Neutrophil (primary cell): ENCODE results near the gene ADAM30.
A peak's percentile ranks its signal among the peaks of the same experiment; 100 is the strongest.

Experiments used
- H3K27ac ChIP-seq: fragments of 200-600 bp; sonication (generic); 2 replicates; pipeline ENCODE4 v1.5.1; 2016; ENCODE audit warnings: mild to moderate bottlenecking, moderate library complexity
- H3K27me3 ChIP-seq: fragments of 200-600 bp; sonication (generic); 2 replicates; pipeline ENCODE4 v1.6.0; 2016; ENCODE audit warnings: mild to moderate bottlenecking
- H3K36me3 ChIP-seq: fragments of 200-600 bp; sonication (generic); 2 replicates; pipeline ENCODE4 v1.5.1; 2017
- H3K4me1 ChIP-seq, 2 experiments: fragments of 200-600 bp in 1 of 2; sonication (generic) in 1 of 2; 1 replicate in 1 of 2; 2 replicates in 1 of 2; pipeline versions ENCODE4 v1.5.1 to v1.6.1; 2013 to 2016; ENCODE audit warnings: low read depth in 1 of 2, low read length in 1 of 2, mild to moderate bottlenecking in 1 of 2, moderate library complexity in 1 of 2; ENCODE audit not compliant: control insufficient read depth in 1 of 2, insufficient read depth in 1 of 2
- H3K4me3 ChIP-seq, 2 experiments: fragments of 200-600 bp in 1 of 2; sonication (generic) in 1 of 2; 1 replicate in 1 of 2; 2 replicates in 1 of 2; pipeline ENCODE4 v1.5.1; 2013 to 2016; ENCODE audit warnings: low read depth in 1 of 2, low read length in 1 of 2, mild to moderate bottlenecking in 1 of 2, moderate library complexity in 1 of 2
- H3K9me3 ChIP-seq: fragments of 200-600 bp; sonication (generic); 2 replicates; pipeline ENCODE4 v1.5.1; 2016
- TF ChIP-seq, protein P1 (sequence below): fragments of 200-600 bp; sonication (generic); IDR thresholded peaks from 2 replicates; pipeline ENCODE4 v1.5.1; 2016; ENCODE audit warnings: antibody characterized with exemption

The ADAM30 gene

DNA sequence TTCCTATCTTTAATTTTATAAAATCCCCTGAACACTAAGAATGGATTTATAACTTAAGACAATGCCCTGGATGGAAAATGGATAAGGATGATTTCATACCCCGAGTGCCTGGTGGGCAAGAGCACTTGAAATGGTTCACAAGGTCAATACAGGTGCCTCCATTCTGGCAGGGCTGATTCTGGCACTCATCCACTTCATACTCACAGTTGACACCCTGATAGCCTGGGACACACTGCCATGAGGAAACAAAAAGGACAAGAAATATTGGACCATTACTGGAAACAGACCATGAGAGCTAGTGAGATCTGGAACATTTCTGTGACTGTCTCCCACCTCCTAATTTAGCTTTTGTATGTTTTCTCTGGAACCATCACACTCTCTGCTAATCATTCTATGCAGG lies 39.1 kb upstream of the ADAM30 start:
- Histone ChIP-seq H3K4me3 (no peak overlapping the region), H3K4me1 (no peaks in the 10 kb centered on the region), H3K36me3 (peaks cover 90% of the 10 kb centered on the region)

GRCh38 chr1:119933397-119933796 lies 37.1 kb upstream of the ADAM30 start:
- Histone ChIP-seq H3K9me3 (no peaks in the 10 kb centered on the region), H3K27ac (peak overlapping the region; percentile 44), H3K27me3 (no peaks in the 10 kb centered on the region), H3K4me3 (no peak overlapping the region), H3K4me1 (peaks cover 0 to 5% of the 10 kb centered on the region in 2 experiments), H3K36me3 (peaks cover 90% of the 10 kb centered on the region)
- TF ChIP-seq, protein P1, sequence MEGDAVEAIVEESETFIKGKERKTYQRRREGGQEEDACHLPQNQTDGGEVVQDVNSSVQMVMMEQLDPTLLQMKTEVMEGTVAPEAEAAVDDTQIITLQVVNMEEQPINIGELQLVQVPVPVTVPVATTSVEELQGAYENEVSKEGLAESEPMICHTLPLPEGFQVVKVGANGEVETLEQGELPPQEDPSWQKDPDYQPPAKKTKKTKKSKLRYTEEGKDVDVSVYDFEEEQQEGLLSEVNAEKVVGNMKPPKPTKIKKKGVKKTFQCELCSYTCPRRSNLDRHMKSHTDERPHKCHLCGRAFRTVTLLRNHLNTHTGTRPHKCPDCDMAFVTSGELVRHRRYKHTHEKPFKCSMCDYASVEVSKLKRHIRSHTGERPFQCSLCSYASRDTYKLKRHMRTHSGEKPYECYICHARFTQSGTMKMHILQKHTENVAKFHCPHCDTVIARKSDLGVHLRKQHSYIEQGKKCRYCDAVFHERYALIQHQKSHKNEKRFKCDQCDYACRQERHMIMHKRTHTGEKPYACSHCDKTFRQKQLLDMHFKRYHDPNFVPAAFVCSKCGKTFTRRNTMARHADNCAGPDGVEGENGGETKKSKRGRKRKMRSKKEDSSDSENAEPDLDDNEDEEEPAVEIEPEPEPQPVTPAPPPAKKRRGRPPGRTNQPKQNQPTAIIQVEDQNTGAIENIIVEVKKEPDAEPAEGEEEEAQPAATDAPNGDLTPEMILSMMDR: no peak

More for the DNA sequence above, 39.1 kb upstream of the ADAM30 start:
- Histone ChIP-seq H3K9me3 (no peaks in the 10 kb centered on the region), H3K27me3 (no peaks in the 10 kb centered on the region), H3K27ac (no peak overlapping the region)
- TF ChIP-seq, protein P1: no peak

GRCh38 chr1:119929643-119930315 lies 33.5 kb upstream of the ADAM30 start:
- Histone ChIP-seq H3K9me3 (no peaks in the 10 kb centered on the region), H3K36me3 (peaks cover 90% of the 10 kb centered on the region), H3K27me3 (no peaks in the 10 kb centered on the region), H3K27ac (no peak overlapping the region), H3K4me1 (peaks cover 5 to 6% of the 10 kb centered on the region in 2 experiments), H3K4me3 (no peak overlapping the region)
- TF ChIP-seq, protein P1: no peak

GRCh38 chr1:119926553-119926952 lies 30.2 kb upstream of the ADAM30 start:
- Histone ChIP-seq H3K9me3 (no peaks in the 10 kb centered on the region), H3K27ac (no peak overlapping the region), H3K4me1 (peaks cover 5 to 6% of the 10 kb centered on the region in 2 experiments), H3K27me3 (no peaks in the 10 kb centered on the region), H3K4me3 (no peak overlapping the region), H3K36me3 (peaks cover 93% of the 10 kb centered on the region)
- TF ChIP-seq, protein P1: no peak

GRCh38 chr1:119924948-119925898 lies 28.9 kb upstream of the ADAM30 start:
- Histone ChIP-seq H3K4me1 (peaks cover 5 to 6% of the 10 kb centered on the region in 2 experiments), H3K27me3 (no peaks in the 10 kb centered on the region), H3K27ac (no peak overlapping the region), H3K9me3 (no peaks in the 10 kb centered on the region), H3K4me3 (no peak overlapping the region), H3K36me3 (peaks cover 100% of the 10 kb centered on the region)
- TF ChIP-seq, protein P1: no peak
